ENCODE results near the gene ACTL8. TPM values are rescaled to one million over a fixed set of nuclear protein-coding genes. Genes with fewer than 3 reads are reported as not detected.

ACTL8 gene
- total RNA-seq, 1 experiment from 2014 or later: not detected

DNA sequence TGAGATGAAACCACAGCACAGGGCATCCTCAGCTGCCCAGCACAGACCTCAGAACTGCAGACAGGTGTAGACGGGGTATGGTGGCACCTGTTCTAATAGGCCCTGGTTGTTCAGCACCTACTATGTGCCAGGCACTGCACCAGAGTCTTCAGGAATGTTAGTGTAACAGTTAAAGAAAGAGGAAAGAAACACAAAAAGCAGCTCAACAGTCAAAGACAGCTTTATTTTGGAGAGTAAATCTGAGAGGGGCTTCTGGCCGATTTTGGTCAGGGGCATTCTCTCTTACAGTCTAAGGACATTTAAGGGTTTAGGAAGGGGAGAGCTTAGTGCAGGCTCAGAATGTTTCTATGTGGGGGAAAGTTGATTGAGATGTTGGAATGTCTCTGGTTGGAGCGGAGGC is 45.2 kb upstream of the ACTL8 start:
- intact Hi-C loops (cut with micrococcal nuclease; ENCODE audit: unreplicated experiment): no loop called here
- CTCF ChIA-PET: no interaction called here
- H3K27ac ChIP-seq (ENCODE audit: low read length): no peak overlapping the region
- in situ Hi-C loops (cut with HindIII; ENCODE audit: low pct_unique_long_range_greater_than_20kb, low sequenced_read_pairs): no loop called here
- no peak overlapping the region for H3K4me3 ChIP-seq (ENCODE audit: low read depth in 2 of 2, low read length in 2 of 2)
- DNase-seq (ENCODE audit: low read depth, low spot score) (no peak), ATAC-seq (no peak)
- no peaks in the 10 kb centered on the region for H3K27me3 ChIP-seq (ENCODE audit: control insufficient read depth, insufficient read depth, low read length)
- TF ChIP-seq, protein P1, sequence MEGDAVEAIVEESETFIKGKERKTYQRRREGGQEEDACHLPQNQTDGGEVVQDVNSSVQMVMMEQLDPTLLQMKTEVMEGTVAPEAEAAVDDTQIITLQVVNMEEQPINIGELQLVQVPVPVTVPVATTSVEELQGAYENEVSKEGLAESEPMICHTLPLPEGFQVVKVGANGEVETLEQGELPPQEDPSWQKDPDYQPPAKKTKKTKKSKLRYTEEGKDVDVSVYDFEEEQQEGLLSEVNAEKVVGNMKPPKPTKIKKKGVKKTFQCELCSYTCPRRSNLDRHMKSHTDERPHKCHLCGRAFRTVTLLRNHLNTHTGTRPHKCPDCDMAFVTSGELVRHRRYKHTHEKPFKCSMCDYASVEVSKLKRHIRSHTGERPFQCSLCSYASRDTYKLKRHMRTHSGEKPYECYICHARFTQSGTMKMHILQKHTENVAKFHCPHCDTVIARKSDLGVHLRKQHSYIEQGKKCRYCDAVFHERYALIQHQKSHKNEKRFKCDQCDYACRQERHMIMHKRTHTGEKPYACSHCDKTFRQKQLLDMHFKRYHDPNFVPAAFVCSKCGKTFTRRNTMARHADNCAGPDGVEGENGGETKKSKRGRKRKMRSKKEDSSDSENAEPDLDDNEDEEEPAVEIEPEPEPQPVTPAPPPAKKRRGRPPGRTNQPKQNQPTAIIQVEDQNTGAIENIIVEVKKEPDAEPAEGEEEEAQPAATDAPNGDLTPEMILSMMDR (IDR thresholded peaks at IDR 0.05): no peak
- TF ChIP-seq SIN3A (IDR thresholded peaks at IDR 0.05; ENCODE audit: borderline replicate concordance, insufficient read depth, low read depth, low read length) (no peak), TCF7L2 (IDR thresholded peaks at IDR 0.05; ENCODE audit: low read depth, low read length) (no peak), POLR2AphosphoS5 (IDR thresholded peaks at IDR 0.05; ENCODE audit: low read depth, low read length) (no peak)
- TF ChIP-seq, protein P2, sequence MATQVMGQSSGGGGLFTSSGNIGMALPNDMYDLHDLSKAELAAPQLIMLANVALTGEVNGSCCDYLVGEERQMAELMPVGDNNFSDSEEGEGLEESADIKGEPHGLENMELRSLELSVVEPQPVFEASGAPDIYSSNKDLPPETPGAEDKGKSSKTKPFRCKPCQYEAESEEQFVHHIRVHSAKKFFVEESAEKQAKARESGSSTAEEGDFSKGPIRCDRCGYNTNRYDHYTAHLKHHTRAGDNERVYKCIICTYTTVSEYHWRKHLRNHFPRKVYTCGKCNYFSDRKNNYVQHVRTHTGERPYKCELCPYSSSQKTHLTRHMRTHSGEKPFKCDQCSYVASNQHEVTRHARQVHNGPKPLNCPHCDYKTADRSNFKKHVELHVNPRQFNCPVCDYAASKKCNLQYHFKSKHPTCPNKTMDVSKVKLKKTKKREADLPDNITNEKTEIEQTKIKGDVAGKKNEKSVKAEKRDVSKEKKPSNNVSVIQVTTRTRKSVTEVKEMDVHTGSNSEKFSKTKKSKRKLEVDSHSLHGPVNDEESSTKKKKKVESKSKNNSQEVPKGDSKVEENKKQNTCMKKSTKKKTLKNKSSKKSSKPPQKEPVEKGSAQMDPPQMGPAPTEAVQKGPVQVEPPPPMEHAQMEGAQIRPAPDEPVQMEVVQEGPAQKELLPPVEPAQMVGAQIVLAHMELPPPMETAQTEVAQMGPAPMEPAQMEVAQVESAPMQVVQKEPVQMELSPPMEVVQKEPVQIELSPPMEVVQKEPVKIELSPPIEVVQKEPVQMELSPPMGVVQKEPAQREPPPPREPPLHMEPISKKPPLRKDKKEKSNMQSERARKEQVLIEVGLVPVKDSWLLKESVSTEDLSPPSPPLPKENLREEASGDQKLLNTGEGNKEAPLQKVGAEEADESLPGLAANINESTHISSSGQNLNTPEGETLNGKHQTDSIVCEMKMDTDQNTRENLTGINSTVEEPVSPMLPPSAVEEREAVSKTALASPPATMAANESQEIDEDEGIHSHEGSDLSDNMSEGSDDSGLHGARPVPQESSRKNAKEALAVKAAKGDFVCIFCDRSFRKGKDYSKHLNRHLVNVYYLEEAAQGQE (IDR thresholded peaks at IDR 0.05; ENCODE audit: insufficient read depth in 1 of 2, low read depth in 2 of 2, low read length in 1 of 2): no peak
- BruUV-seq (replicated peaks): no TSS peak
- H3K36me3 ChIP-seq (ENCODE audit: control insufficient read depth, insufficient read depth, low read length): no peaks in the 10 kb centered on the region
- no peaks in the 10 kb centered on the region for H3K4me1 ChIP-seq (ENCODE audit: control insufficient read depth, insufficient read depth, low read length)
- POLR2A ChIA-PET: interaction anchor here (0.6 kb wide), 1 partner anchor 55 kb away, joined by 4 read pairs; no protein-coding TSS in a partner anchor
- no peaks in the 10 kb centered on the region; the same call in 1 of the 2 replicates for H3K9me3 ChIP-seq (ENCODE audit: control insufficient read depth, insufficient read depth, low read depth, low read length)

- no peak for DNase-seq (ENCODE audit: low read depth, low spot score)
- ATAC-seq: no peak
- H3K27ac ChIP-seq (ENCODE audit: low read length): no peak overlapping the region
- H3K4me1 ChIP-seq (ENCODE audit: control insufficient read depth, insufficient read depth, low read length): no peaks in the 10 kb centered on the region
- H3K27me3 ChIP-seq (ENCODE audit: control insufficient read depth, insufficient read depth, low read length): no peaks in the 10 kb centered on the region
- CTCF ChIA-PET: no interaction called here
- no peaks in the 10 kb centered on the region; the same call in 1 of the 2 replicates for H3K9me3 ChIP-seq (ENCODE audit: control insufficient read depth, insufficient read depth, low read depth, low read length)
- no TSS peak for BruUV-seq (replicated peaks)
- POLR2A ChIA-PET: no interaction called here
- H3K36me3 ChIP-seq (ENCODE audit: control insufficient read depth, insufficient read depth, low read length): no peaks in the 10 kb centered on the region
- H3K4me3 ChIP-seq (ENCODE audit: low read depth in 2 of 2, low read length in 2 of 2): no peak overlapping the region
- TF ChIP-seq TCF7L2 (IDR thresholded peaks at IDR 0.05; ENCODE audit: low read depth, low read length) (no peak), SIN3A (IDR thresholded peaks at IDR 0.05; ENCODE audit: borderline replicate concordance, insufficient read depth, low read depth, low read length) (no peak), POLR2AphosphoS5 (IDR thresholded peaks at IDR 0.05; ENCODE audit: low read depth, low read length) (no peak)
- TF ChIP-seq, protein P1 (IDR thresholded peaks at IDR 0.05): no peak
- TF ChIP-seq, protein P2 (IDR thresholded peaks at IDR 0.05; ENCODE audit: insufficient read depth in 1 of 2, low read depth in 2 of 2, low read length in 1 of 2): no peak
- in situ Hi-C loops (cut with HindIII; ENCODE audit: low pct_unique_long_range_greater_than_20kb, low sequenced_read_pairs) (no loop called here), intact Hi-C loops (cut with micrococcal nuclease; ENCODE audit: unreplicated experiment) (no loop called here)
Measured at GRCh38 chr1:17710889-17711576, 44.1 kb upstream of the ACTL8 start.

All from Panc1 (cell line).